A673 (cell line): ENCODE results near the gene KCNJ10. TPM values are rescaled to one million over a fixed set of nuclear protein-coding genes. Genes with fewer than 3 reads are reported as not detected.

ENCODE experiments used
- BruUV-seq: library from RNA; stranded (reverse); fragments of 400-500 nt; replicated peaks from 2 replicates; lab custom pipeline; 2021; lab: Mats Ljungman, UMichigan
- CTCF ChIA-PET: fragments of 300-600 bp; sonication (Branson Sonifier 250); formaldehyde crosslinking; loops from one replicate; lab custom pipeline; 2022; ENCODE audit warnings: antibody characterized with exemption; lab: Charles Lee
- POLR2A ChIA-PET: fragments of 300-600 bp; sonication (Branson Sonifier 250); formaldehyde crosslinking; loops from one replicate; lab custom pipeline; 2022; ENCODE audit warnings: antibody characterized with exemption; ENCODE audit not compliant: low non-redundant PET; lab: Charles Lee
- DNase-seq: peaks from one replicate; pipeline ENCODE4 v3.0.0-alpha.2; 2015; ENCODE audit warnings: low spot score
- H3K27ac ChIP-seq: fragments of 200-600 bp; sonication (generic); 2 replicates; pipeline ENCODE4 v1.5.1; 2016; ENCODE audit warnings: mixed run types, low read depth, mild to moderate bottlenecking, mixed read lengths, antibody characterized with exemption, low read length; ENCODE audit not compliant: poor library complexity, severe bottlenecking
- H3K27me3 ChIP-seq: fragments of 200-600 bp; sonication (generic); replicated peaks from 2 replicates; pipeline ENCODE4 v1.6.1; 2017; ENCODE audit warnings: mixed run types, low read depth, mild to moderate bottlenecking, mixed read lengths, antibody characterized with exemption, low read length; ENCODE audit not compliant: insufficient read depth, poor library complexity
- H3K36me3 ChIP-seq: fragments of 200-600 bp; sonication (generic); 2 replicates; pipeline ENCODE4 v1.6.1; 2016; ENCODE audit warnings: mixed run types, mild to moderate bottlenecking, mixed read lengths, antibody characterized with exemption, low read length; ENCODE audit not compliant: insufficient read depth, poor library complexity, severe bottlenecking
- H3K4me1 ChIP-seq: fragments of 200-600 bp; sonication (generic); 2 replicates; pipeline ENCODE4 v1.6.1; 2017; ENCODE audit warnings: mixed run types, mild to moderate bottlenecking, mixed read lengths, antibody characterized with exemption, low read length; ENCODE audit not compliant: insufficient read depth, poor library complexity, severe bottlenecking
- H3K4me3 ChIP-seq: fragments of 200-600 bp; sonication (generic); 2 replicates; pipeline ENCODE4 v1.5.1; 2016; ENCODE audit warnings: low read depth, mixed run types, mild to moderate bottlenecking, mixed read lengths, low read length; ENCODE audit not compliant: poor library complexity, severe bottlenecking
- H3K9me3 ChIP-seq: fragments of 200-600 bp; sonication (generic); 2 replicates; pipeline ENCODE4 v1.6.1; 2016; ENCODE audit warnings: mixed run types, low read depth, mild to moderate bottlenecking, mixed read lengths, antibody characterized with exemption, low read length; ENCODE audit not compliant: poor library complexity, severe bottlenecking
- EZH2 ChIP-seq: fragments of 200-600 bp; sonication (generic); IDR thresholded peaks from 2 replicates; pipeline ENCODE4 v1.6.1; 2017; ENCODE audit warnings: borderline replicate concordance, low read depth, mild to moderate bottlenecking, mixed read lengths, antibody characterized with exemption, low read length; ENCODE audit not compliant: poor library complexity, severe bottlenecking
- intact Hi-C: fragments of 100-400 bp; cut with micrococcal nuclease; formaldehyde crosslinking; loops from one replicate; pipeline ENCODE4 v1.10.0; 2022; ENCODE audit not compliant: unreplicated experiment
- total RNA-seq: library from RNA; stranded (reverse); gene quantifications from 2 replicates; pipeline ENCODE4 v1.2.3, GENCODE V29; 2021
- TF ChIP-seq, protein P1 (sequence below): fragments of 300-800, 200-600 bp; sonication (generic); conservative IDR thresholded peaks from 2 replicates; pipeline ENCODE4 v1.5.1; 2017; ENCODE audit warnings: low read depth, mild to moderate bottlenecking, antibody characterized with exemption, low read length, moderate library complexity, mixed read lengths

The KCNJ10 gene
- total RNA-seq, 1 experiment from 2014 or later: not detected

DNA sequence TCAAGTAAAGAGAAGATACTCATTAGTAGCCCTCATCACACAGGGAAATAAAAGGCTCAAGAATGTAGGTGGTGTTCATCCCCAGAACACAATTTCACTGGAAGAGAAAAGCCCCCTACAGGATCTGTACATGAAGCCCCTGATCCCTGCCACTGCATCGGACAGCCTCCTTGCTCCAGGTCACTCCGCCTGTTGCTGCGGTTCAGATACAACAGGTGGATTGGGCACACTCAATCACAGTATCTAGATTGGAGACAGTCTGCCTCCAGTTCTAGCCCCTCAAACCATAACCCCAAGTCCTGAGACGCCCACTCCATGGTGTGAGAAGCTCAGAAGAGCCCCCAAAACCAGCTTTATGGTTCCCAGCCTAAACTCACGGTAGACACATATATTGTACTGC is 117.0 kb downstream of the KCNJ10 start:
- TF ChIP-seq, protein P1, sequence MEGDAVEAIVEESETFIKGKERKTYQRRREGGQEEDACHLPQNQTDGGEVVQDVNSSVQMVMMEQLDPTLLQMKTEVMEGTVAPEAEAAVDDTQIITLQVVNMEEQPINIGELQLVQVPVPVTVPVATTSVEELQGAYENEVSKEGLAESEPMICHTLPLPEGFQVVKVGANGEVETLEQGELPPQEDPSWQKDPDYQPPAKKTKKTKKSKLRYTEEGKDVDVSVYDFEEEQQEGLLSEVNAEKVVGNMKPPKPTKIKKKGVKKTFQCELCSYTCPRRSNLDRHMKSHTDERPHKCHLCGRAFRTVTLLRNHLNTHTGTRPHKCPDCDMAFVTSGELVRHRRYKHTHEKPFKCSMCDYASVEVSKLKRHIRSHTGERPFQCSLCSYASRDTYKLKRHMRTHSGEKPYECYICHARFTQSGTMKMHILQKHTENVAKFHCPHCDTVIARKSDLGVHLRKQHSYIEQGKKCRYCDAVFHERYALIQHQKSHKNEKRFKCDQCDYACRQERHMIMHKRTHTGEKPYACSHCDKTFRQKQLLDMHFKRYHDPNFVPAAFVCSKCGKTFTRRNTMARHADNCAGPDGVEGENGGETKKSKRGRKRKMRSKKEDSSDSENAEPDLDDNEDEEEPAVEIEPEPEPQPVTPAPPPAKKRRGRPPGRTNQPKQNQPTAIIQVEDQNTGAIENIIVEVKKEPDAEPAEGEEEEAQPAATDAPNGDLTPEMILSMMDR: no peak
- TF ChIP-seq EZH2: no peak
- Histone ChIP-seq H3K9me3 (no peaks in the 10 kb centered on the region), H3K4me1 (no peaks in the 10 kb centered on the region), H3K27me3 (peaks cover 27% of the 10 kb centered on the region), H3K27ac (no peak overlapping the region), H3K4me3 (no peak overlapping the region), H3K36me3 (no peaks in the 10 kb centered on the region)
- CTCF ChIA-PET: no interaction called here
- intact Hi-C loops: no loop called here
- DNase-seq: no peak
- BruUV-seq: no TSS peak
- POLR2A ChIA-PET: no interaction called here

DNA sequence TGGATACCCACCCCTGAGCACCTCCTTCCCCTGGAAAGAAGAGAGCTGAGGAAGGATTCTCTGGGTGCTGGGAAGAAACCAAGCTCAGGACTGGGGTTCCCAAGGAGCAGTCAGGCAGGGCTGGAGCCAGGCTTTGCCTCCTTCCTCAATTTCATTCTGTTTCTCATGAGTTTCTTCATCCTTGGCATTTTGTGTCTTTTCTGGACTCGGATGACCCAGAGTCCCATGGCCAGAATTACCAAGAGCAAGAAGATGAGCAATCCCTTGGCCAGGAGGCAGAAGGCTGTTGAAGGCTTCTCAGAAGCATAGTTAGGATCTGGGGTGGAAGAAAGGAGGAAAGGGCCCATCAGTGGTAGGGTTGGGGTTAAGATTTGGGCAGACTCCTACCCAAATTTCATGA is 118.4 kb downstream of the KCNJ10 start:
- DNase-seq: no peak
- Histone ChIP-seq H3K9me3 (no peaks in the 10 kb centered on the region), H3K27ac (no peak overlapping the region), H3K4me1 (no peaks in the 10 kb centered on the region), H3K27me3 (peaks cover 27% of the 10 kb centered on the region), H3K36me3 (no peaks in the 10 kb centered on the region), H3K4me3 (no peak overlapping the region)
- ChIA-PET POLR2A (no interaction called here), CTCF (no interaction called here)
- TF ChIP-seq, protein P1: no peak
- no peak for TF ChIP-seq EZH2
- intact Hi-C loops: no loop called here
- no TSS peak for BruUV-seq

DNA sequence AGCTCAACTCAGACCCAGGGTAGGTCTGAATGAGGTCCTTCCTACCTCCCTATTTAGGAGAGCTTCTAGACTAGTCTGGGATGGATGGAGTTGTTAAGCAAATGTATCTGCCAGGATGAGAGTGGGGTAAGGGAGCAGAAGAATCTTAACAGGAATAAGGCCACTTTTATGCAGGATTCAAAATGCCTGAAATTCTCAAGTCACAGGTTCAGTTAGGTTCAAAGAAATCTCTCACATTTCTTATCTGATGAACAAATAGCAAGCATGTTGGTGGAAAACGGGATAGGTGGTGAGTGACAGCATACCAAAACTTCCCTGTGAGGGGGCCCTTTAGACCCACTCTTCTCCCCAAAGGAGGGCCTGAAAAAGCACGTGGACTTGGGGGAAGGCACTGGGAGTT is 118.9 kb downstream of the KCNJ10 start:
- DNase-seq: no peak
- Histone ChIP-seq H3K27me3 (peaks cover 27% of the 10 kb centered on the region), H3K27ac (no peak overlapping the region), H3K9me3 (no peaks in the 10 kb centered on the region), H3K4me1 (no peaks in the 10 kb centered on the region), H3K36me3 (no peaks in the 10 kb centered on the region), H3K4me3 (no peak overlapping the region)
- intact Hi-C loops: no loop called here
- POLR2A ChIA-PET: no interaction called here
- TF ChIP-seq, protein P1: no peak
- no TSS peak for BruUV-seq
- CTCF ChIA-PET: no interaction called here
